ENCODE measurements around the gene MARCKSL1.
A peak's percentile ranks its signal among the peaks of the same experiment; 100 is the strongest.
"Not testable (repeated sequence)": the region's sequence is repeated elsewhere in the genome, so short reads cannot be mapped to it uniquely, and the experiment has no call there.

The MARCKSL1 gene

DNA sequence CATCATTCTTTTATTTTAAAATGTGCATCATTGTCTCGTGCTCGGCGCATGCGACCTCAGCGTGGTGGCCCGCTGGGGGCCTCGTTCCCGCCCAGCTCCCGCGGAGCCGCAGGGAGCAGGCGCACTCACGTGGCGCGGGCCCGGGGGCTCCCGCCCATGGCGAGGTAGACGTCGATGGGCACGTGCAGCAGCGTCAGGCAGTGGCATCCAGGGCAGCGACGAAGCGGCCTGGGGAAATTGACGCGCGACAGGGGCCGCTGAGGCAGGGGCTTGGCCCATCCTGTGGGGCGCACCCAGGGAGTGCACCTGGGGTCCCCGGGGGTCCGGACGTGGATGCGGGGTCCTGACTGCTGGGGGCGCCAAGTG is 25.3 kb upstream of the MARCKSL1 start:
- Histone ChIP-seq H3K4me3 (ENCODE audit: low read depth, low read length) (no peak overlapping the region), H3K79me2 (no peaks in the 10 kb centered on the region), H3K9me3 (ENCODE audit: control insufficient read depth, low read length) (no peaks in the 10 kb centered on the region), H3K27ac (no peak overlapping the region), H2AFZ (no peak overlapping the region), H3K9ac (no peak overlapping the region), H3K36me3 (ENCODE audit: control insufficient read depth, insufficient read depth, low read length) (no peaks in the 10 kb centered on the region), H3K27me3 (ENCODE audit: control insufficient read depth, insufficient read depth, low read length) (no peaks in the 10 kb centered on the region), H3K4me2 (ENCODE audit: low read length) (peak overlapping the region; percentile 61), H3K4me1 (no peaks in the 10 kb centered on the region)
- TF ChIP-seq, protein P1, sequence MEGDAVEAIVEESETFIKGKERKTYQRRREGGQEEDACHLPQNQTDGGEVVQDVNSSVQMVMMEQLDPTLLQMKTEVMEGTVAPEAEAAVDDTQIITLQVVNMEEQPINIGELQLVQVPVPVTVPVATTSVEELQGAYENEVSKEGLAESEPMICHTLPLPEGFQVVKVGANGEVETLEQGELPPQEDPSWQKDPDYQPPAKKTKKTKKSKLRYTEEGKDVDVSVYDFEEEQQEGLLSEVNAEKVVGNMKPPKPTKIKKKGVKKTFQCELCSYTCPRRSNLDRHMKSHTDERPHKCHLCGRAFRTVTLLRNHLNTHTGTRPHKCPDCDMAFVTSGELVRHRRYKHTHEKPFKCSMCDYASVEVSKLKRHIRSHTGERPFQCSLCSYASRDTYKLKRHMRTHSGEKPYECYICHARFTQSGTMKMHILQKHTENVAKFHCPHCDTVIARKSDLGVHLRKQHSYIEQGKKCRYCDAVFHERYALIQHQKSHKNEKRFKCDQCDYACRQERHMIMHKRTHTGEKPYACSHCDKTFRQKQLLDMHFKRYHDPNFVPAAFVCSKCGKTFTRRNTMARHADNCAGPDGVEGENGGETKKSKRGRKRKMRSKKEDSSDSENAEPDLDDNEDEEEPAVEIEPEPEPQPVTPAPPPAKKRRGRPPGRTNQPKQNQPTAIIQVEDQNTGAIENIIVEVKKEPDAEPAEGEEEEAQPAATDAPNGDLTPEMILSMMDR (IDR thresholded peaks at IDR 0.05) = no peak

DNA sequence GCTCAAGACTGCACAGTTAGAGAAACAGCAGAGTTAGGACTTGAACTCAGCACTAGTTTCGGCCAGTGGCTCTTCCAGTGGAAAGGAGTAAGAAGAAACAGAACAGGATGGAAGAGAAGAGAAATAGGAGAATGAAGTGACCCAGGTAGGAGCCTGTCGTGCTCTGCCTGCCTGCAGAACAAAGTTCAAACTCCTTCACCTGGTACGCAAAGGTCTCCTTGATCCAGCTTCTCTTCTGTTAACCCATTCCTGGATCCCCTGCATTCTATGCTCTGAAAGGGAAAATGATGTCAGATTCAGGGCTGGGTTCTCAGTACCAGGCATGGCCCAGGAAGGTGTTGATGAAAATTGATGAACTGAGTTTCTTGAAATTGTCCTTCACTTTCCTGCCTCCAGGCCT is 22.4 kb upstream of the MARCKSL1 start:
- Histone ChIP-seq H3K9me3 (ENCODE audit: control insufficient read depth, low read length) (no peaks in the 10 kb centered on the region), H3K4me1 (no peaks in the 10 kb centered on the region), H3K27me3 (ENCODE audit: control insufficient read depth, insufficient read depth, low read length) (no peaks in the 10 kb centered on the region), H2AFZ (no peak overlapping the region), H3K27ac (no peak overlapping the region), H3K9ac (no peak overlapping the region), H3K4me3 (ENCODE audit: low read depth, low read length) (no peak overlapping the region), H3K4me2 (ENCODE audit: low read length) (no peak overlapping the region), H3K79me2 (no peaks in the 10 kb centered on the region), H3K36me3 (ENCODE audit: control insufficient read depth, insufficient read depth, low read length) (no peaks in the 10 kb centered on the region)
- TF ChIP-seq, protein P1 (IDR thresholded peaks at IDR 0.05) = no peak

DNA sequence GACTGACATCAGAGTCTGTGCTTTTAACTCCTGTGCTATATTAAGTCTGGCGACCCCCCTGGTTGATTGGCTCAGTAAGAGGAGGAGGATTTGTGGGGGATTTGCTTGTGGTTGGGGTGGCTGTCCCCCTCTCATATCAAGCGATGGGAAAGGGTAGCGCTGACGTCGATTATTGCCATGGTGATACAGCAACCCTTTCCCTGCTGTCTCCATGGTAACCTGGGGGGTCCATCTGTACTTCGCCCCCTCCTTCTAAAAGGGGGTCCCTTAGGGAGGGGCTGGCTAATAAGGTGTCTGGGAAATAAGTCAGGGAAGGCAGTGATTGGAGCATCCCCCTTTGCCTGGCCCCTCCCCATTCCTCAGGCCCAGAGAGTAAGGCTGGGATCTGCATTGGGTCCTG is 21.6 kb upstream of the MARCKSL1 start:
- no peaks in the 10 kb centered on the region for H3K9me3 ChIP-seq (ENCODE audit: control insufficient read depth, low read length)
- no peaks in the 10 kb centered on the region for H3K36me3 ChIP-seq (ENCODE audit: control insufficient read depth, insufficient read depth, low read length)
- H3K4me3 ChIP-seq (ENCODE audit: low read depth, low read length) = no peak overlapping the region
- H3K79me2 ChIP-seq = no peaks in the 10 kb centered on the region
- no peaks in the 10 kb centered on the region for H3K4me1 ChIP-seq
- no peak overlapping the region for H2AFZ ChIP-seq
- no peaks in the 10 kb centered on the region for H3K27me3 ChIP-seq (ENCODE audit: control insufficient read depth, insufficient read depth, low read length)
- no peak overlapping the region for H3K4me2 ChIP-seq (ENCODE audit: low read length)
- H3K27ac ChIP-seq = no peak overlapping the region
- no peak overlapping the region for H3K9ac ChIP-seq
- TF ChIP-seq, protein P1 (IDR thresholded peaks at IDR 0.05) = no peak

DNA sequence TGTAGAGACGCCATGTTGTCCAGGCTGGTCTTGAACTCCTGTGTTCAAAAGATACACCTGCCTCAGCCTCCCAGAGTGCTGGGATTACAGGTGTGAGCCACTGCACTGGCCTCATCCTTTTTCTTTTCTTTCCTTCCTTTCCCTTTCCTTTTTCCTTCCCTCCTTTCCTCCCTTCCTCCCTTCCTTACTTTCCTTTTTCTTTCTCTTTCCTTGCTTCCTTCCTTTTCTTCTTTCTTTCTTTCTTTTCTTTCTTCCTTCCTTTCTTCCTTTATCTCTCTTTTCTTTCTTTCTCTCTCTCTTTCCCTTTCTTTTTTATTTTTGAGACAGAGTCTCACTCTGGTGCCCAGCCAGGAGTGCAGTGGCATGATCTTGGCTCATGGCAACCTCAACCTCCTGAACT is 20.4 kb upstream of the MARCKSL1 start:
- Histone ChIP-seq H3K4me3 (ENCODE audit: low read depth, low read length) (no peak overlapping the region), H3K9me3 (ENCODE audit: control insufficient read depth, low read length) (no peaks in the 10 kb centered on the region), H2AFZ (no peak overlapping the region), H3K4me2 (ENCODE audit: low read length) (no peak overlapping the region), H3K27ac (no peak overlapping the region), H3K27me3 (ENCODE audit: control insufficient read depth, insufficient read depth, low read length) (no peaks in the 10 kb centered on the region), H3K4me1 (no peaks in the 10 kb centered on the region), H3K79me2 (no peaks in the 10 kb centered on the region), H3K36me3 (ENCODE audit: control insufficient read depth, insufficient read depth, low read length) (no peaks in the 10 kb centered on the region), H3K9ac (no peak overlapping the region)
- TF ChIP-seq, protein P1 (IDR thresholded peaks at IDR 0.05) = no peak

DNA sequence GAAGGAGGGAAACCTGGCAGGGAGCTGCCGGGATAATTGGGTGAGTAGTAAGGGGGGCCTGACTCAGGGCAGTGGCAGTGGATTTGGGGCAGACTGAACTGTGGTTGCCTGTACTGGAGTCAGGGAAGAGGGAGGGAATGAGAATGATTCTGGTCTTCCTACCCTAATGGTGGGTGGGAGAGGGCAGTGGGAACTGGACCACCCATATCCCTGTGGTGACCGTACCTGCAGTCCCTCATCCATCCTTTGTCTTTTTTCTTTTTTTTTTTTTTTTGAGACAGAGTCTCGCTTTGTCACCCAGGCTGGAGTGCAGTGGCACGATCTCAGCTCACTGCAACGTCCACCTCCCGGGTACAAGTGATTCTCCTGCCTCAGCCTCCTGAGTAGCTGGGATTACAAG is 19.7 kb upstream of the MARCKSL1 start:
- H2AFZ ChIP-seq; H3K36me3 ChIP-seq (ENCODE audit: control insufficient read depth, insufficient read depth, low read length); H3K27me3 ChIP-seq (ENCODE audit: control insufficient read depth, insufficient read depth, low read length); H3K9ac ChIP-seq; H3K4me1 ChIP-seq; H3K4me2 ChIP-seq (ENCODE audit: low read length); H3K79me2 ChIP-seq; H3K27ac ChIP-seq; H3K9me3 ChIP-seq (ENCODE audit: control insufficient read depth, low read length); H3K4me3 ChIP-seq (ENCODE audit: low read depth, low read length): not testable (repeated sequence)

Measured in parathyroid adenoma (tissue), 2 donors.